GM12878 (cell line): ENCODE measurements around the gene KIF20A. TPM values are rescaled to one million over a fixed set of nuclear protein-coding genes. Genes with fewer than 3 reads are reported as not detected.

Source experiments
- ATAC-seq: fragments of 200-7000 bp; cut with Tn5 transposase; 3 replicates; pipeline ENCODE4 v1.9.1; 2020; ENCODE audit warnings: mild to moderate bottlenecking, moderate library complexity
- BruUV-seq: library from RNA; stranded (reverse); fragments of 400-500 nt; replicated peaks from 2 replicates; lab custom pipeline; 2021; lab: Mats Ljungman, UMichigan
- CTCF ChIA-PET: fragments of 300-600 bp; sonication (Branson Sonifier 250); formaldehyde crosslinking; extraction: SDS; loops from one replicate; lab custom pipeline; 2021; ENCODE audit warnings: inconsistent platforms; lab: Yijun Ruan, JAX
- POLR2A ChIA-PET: fragments of 350-600 bp; formaldehyde crosslinking; extraction: SDS; loops from one replicate; lab custom pipeline; 2021; ENCODE audit warnings: inconsistent platforms; lab: Charles Lee
- RAD21 ChIA-PET: fragments of 300-600 bp; sonication (Branson Sonifier 250); formaldehyde crosslinking; loops from one replicate; lab custom pipeline; 2023; ENCODE audit warnings: antibody characterized with exemption; ENCODE audit not compliant: unreplicated experiment; lab: Charles Lee
- SMC1A ChIA-PET: fragments of 300-600 bp; sonication (Branson Sonifier 250); formaldehyde crosslinking; loops from one replicate; lab custom pipeline; 2023; ENCODE audit not compliant: unreplicated experiment, uncharacterized antibody; lab: Charles Lee
- DNase-seq: peaks from one replicate; pipeline ENCODE4 v3.0.0-alpha.2; 2011; ENCODE audit warnings: low read depth, low spot score
- FAIRE-seq: peaks from 3 replicates; lab custom pipeline; 2011; peaks lifted over from hg19 to GRCh38; lab: Jason Lieb, UNC
- H2AFZ ChIP-seq: 2 replicates; pipeline ENCODE4 v1.6.0; 2011; ENCODE audit warnings: low read depth, low read length, control low read depth; ENCODE audit not compliant: control insufficient read depth
- H3K27ac ChIP-seq: 2 replicates; pipeline ENCODE4 v1.5.1; 2011; ENCODE audit warnings: control low read depth; ENCODE audit not compliant: control insufficient read depth, insufficient read depth
- H3K27me3 ChIP-seq, 2 experiments: replicated peaks in 1 of 2; 2 replicates each; pipeline versions ENCODE4 v1.6.0 to v1.6.1; 2011; ENCODE audit warnings: low read length in 1 of 2; ENCODE audit not compliant: control insufficient read depth in 2 of 2, insufficient read depth in 2 of 2
- H3K36me3 ChIP-seq, 2 experiments: 2 replicates each; pipeline ENCODE4 v1.5.1; 2011; ENCODE audit warnings: low read length in 1 of 2; ENCODE audit not compliant: control insufficient read depth in 2 of 2, insufficient read depth in 2 of 2
- H3K4me1 ChIP-seq: 2 replicates; pipeline ENCODE4 v1.6.1; 2011; ENCODE audit warnings: mild to moderate bottlenecking, low read length, moderate library complexity, mixed read lengths; ENCODE audit not compliant: control insufficient read depth, insufficient read depth
- H3K4me2 ChIP-seq: 2 replicates; pipeline ENCODE4 v1.6.0; 2011; ENCODE audit warnings: control low read depth; ENCODE audit not compliant: control insufficient read depth, insufficient read depth
- H3K4me3 ChIP-seq: fragments of 200-600 bp; sonication (generic); 2 replicates; pipeline ENCODE4 v1.5.1; 2016
- H3K79me2 ChIP-seq: 2 replicates; pipeline ENCODE4 v1.6.0; 2011; ENCODE audit warnings: low read length; ENCODE audit not compliant: control insufficient read depth, insufficient read depth
- H3K9ac ChIP-seq: 2 replicates; pipeline ENCODE4 v1.8.0; 2011; ENCODE audit warnings: low read length, control low read depth, mixed read lengths; ENCODE audit not compliant: control insufficient read depth, insufficient read depth
- H3K9me3 ChIP-seq: replicated peaks from 3 replicates; pipeline ENCODE4 v1.5.1; 2011; ENCODE audit warnings: mild to moderate bottlenecking, low read length; ENCODE audit not compliant: control insufficient read depth, insufficient read depth
- H4K20me1 ChIP-seq: 2 replicates; pipeline ENCODE4 v1.6.0; 2011; ENCODE audit not compliant: control insufficient read depth, insufficient read depth
- HDGF ChIP-seq: fragments of 450-650 bp; IDR thresholded peaks from 2 replicates; pipeline ENCODE4 v1.6.1; 2016; ENCODE audit warnings: antibody characterized with exemption
- IKZF1 ChIP-seq: fragments of 450-650 bp; conservative IDR thresholded peaks from 2 replicates; pipeline ENCODE4 v1.6.1; 2017; ENCODE audit warnings: antibody characterized with exemption, mild to moderate bottlenecking
- IRF4 ChIP-seq: IDR thresholded peaks from 2 replicates; pipeline ENCODE4 v1.6.1; 2011; ENCODE audit warnings: low read depth, low read length
- IRF5 ChIP-seq: fragments of 450-650 bp; IDR thresholded peaks from 2 replicates; pipeline ENCODE4 v1.6.1; 2017; ENCODE audit warnings: borderline replicate concordance
- MYC ChIP-seq: IDR thresholded peaks from 2 replicates; pipeline ENCODE4 v1.6.1; 2011; ENCODE audit warnings: mild to moderate bottlenecking, low read length, moderate library complexity, inconsistent platforms; ENCODE audit not compliant: insufficient read depth, insufficient replicate concordance, insufficient read length, severe bottlenecking
- RUNX3 ChIP-seq: IDR thresholded peaks from 2 replicates; pipeline ENCODE4 v1.6.1; 2012; ENCODE audit warnings: low read length, inconsistent platforms
- TAF1 ChIP-seq: IDR thresholded peaks from 2 replicates; pipeline ENCODE4 v1.6.1; 2011; ENCODE audit warnings: mild to moderate bottlenecking, low read depth, low read length, borderline replicate concordance
- WGBS: methylation state at CpG from one replicate; pipeline ENCODE4 v1.1.6; 2016; ENCODE audit warnings: low lambda C conversion rate; ENCODE audit not compliant: insufficient replicate concordance, insufficient coverage; ENCODE audit errors: missing lambda C conversion rate; 5-methylcytosine and 5-hydroxymethylcytosine counted together
- in situ Hi-C: fragments of 300-500 bp; cut with MboI; formaldehyde crosslinking; loops from 9 replicates; pipeline ENCODE4 v1.14.3; 2018; ENCODE audit warnings: mixed read lengths
- intact Hi-C: fragments of 100-400 bp; cut with micrococcal nuclease; formaldehyde crosslinking; loops from one replicate; pipeline ENCODE4 v1.14.2; 2022; ENCODE audit not compliant: unreplicated experiment
- polyA plus RNA-seq, 11 experiments: library from polyadenylated mRNA; depleted of rRNA in 4 of 11; unstranded in 6 of 11; stranded (reverse) in 5 of 11; fragments of >200 nt; fragmentation: Nextera tagmentation in 4 of 11; fragmentation: Illumina TruSeq in 1 of 11; extraction: Ambion mirVana in 4 of 11; extraction: Trizol in 1 of 11; gene quantifications; 1 replicate in 1 of 11; 2 replicates in 10 of 11; pipeline versions ENCODE4 v1.2.1 to v1.2.3, GENCODE V29; 2011 to 2016; ENCODE audit warnings: inconsistent platforms in 2 of 11, missing spikeins in 2 of 11, low read depth in 1 of 11
- total RNA-seq, 4 experiments: library from RNA; depleted of rRNA in 3 of 4; stranded (reverse); fragments of >200 nt in 3 of 4; fragmentation: Illumina TruSeq in 1 of 4; extraction: Trizol in 1 of 4; gene quantifications; 2 replicates each; pipeline versions ENCODE4 v1.2.1 to v1.2.3, GENCODE V29; 2013 to 2021
- TF ChIP-seq, protein P1 (sequence below): fragments of 450-650 bp; IDR thresholded peaks from 2 replicates; pipeline ENCODE4 v1.6.1; 2018; ENCODE audit warnings: borderline replicate concordance, mild to moderate bottlenecking; ENCODE audit not compliant: partially characterized antibody

KIF20A gene
- total and polyA plus RNA-seq, 10 of the 15 experiments (the other 5 are each of a cell fraction or from before 2014, with no cell fraction given), result 20.7 to 61.9 (median 45.3) TPM

DNA sequence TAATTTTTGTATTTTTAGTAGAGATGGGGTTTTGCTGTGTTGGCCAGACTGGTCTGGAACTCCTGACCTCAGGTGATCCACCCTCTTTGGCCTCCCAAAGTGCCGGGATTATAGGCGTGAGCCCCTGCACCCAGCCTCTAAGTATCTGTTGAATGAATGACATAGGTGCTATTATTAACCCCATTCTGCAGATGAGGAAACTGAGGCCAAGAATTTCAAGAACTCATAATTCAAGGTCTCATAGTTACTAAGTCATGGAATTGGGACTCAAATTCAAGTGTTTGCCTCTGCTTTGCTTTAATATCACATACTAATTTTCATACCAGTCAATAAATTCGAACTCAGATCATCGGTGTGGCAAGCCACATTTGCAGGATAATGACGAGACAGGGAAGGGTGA, 1.9 kb downstream of the KIF20A start:
- H3K4me3 ChIP-seq, result 0 out of 2 replicates have a peak overlapping the region, but pooled peaks have one; percentile 87
- H4K20me1 ChIP-seq, result no peaks in the 10 kb centered on the region
- H3K27ac ChIP-seq, result no peak overlapping the region
- H3K36me3 ChIP-seq, result peaks cover 29 to 30% of the 10 kb centered on the region in 2 experiments
- ChIA-PET RAD21 (interaction anchor here (0.9 to 1.6 kb wide), 6 partner anchors 14 to 367 kb away, joined by 3 to 5 read pairs (median 4); no protein-coding TSS in a partner anchor), SMC1A (interaction anchor here (0.7 to 3.6 kb wide), 7 partner anchors 16 to 385 kb away, joined by 3 to 20 read pairs (median 3); no protein-coding TSS in a partner anchor), CTCF (interaction anchor here (0.6 to 6.5 kb wide), 20 partner anchors 9 to 1364 kb away, joined by 3 to 46 read pairs (median 4); partner anchors contain the start of genes CDC25C, EGR1 and KDM3B), POLR2A (no interaction called here)
- no peak overlapping the region for H2AFZ ChIP-seq
- H3K4me1 ChIP-seq, result peaks cover 10% of the 10 kb centered on the region
- H3K27me3 ChIP-seq, result no peaks in the 10 kb centered on the region
- no peak for TF ChIP-seq IRF4
- TF ChIP-seq IRF5, result no peak
- no peak for TF ChIP-seq MYC
- TF ChIP-seq RUNX3, result no peak
- TF ChIP-seq, protein P1, sequence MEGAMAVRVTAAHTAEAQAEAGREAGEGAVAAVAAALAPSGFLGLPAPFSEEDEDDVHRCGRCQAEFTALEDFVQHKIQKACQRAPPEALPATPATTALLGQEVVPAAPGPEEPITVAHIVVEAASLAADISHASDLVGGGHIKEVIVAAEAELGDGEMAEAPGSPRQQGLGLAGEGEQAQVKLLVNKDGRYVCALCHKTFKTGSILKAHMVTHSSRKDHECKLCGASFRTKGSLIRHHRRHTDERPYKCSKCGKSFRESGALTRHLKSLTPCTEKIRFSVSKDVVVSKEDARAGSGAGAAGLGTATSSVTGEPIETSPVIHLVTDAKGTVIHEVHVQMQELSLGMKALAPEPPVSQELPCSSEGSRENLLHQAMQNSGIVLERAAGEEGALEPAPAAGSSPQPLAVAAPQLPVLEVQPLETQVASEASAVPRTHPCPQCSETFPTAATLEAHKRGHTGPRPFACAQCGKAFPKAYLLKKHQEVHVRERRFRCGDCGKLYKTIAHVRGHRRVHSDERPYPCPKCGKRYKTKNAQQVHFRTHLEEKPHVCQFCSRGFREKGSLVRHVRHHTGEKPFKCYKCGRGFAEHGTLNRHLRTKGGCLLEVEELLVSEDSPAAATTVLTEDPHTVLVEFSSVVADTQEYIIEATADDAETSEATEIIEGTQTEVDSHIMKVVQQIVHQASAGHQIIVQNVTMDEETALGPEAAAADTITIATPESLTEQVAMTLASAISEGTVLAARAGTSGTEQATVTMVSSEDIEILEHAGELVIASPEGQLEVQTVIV, result no peak
- TF ChIP-seq TAF1, result no peak
- no peak for TF ChIP-seq IKZF1
- no peak for TF ChIP-seq HDGF
- intact Hi-C loops, result loop anchor here (1.0 kb wide), 5 partner anchors 102 to 367 kb away; no protein-coding TSS in a partner anchor
- 83% methylated on average over 5 of the region's 5 CpGs for WGBS
- ATAC-seq (no peak), DNase-seq (no peak), FAIRE-seq (no peak)
- BruUV-seq, result no TSS peak
- peaks cover 34% of the 10 kb centered on the region for H3K79me2 ChIP-seq
- in situ Hi-C loops, result loop anchor here (10.0 to 25.0 kb wide), 2 partner anchors 234 to 331 kb away; no protein-coding TSS in a partner anchor
- no peak overlapping the region; the same call in 1 of the 2 replicates for H3K9ac ChIP-seq
- no peak overlapping the region; the same call in 1 of the 2 replicates for H3K4me2 ChIP-seq
- H3K9me3 ChIP-seq, result no peaks in the 10 kb centered on the region
